Thyroid gland (tissue), 4 donors: Measurements from ENCODE around the gene HRH1.

Experiments
- CTCF ChIP-seq, 6 experiments: fragments of 200-600 bp in 3 of 6; fragments of 450-650 bp in 3 of 6; sonication (generic) in 3 of 6; IDR thresholded peaks; one replicate each; pipeline ENCODE4 v1.5.1; 2016 to 2019; ENCODE audit warnings: antibody characterized with exemption in 6 of 6, mild to moderate bottlenecking in 2 of 6, inconsistent platforms in 1 of 6, moderate library complexity in 1 of 6
- POLR2A ChIP-seq, 2 donors: fragments of 450-650 bp; IDR thresholded peaks; one replicate each; pipeline ENCODE4 v1.6.1; 2017; ENCODE audit warnings: antibody characterized with exemption in 2 of 2, mild to moderate bottlenecking in 2 of 2, moderate library complexity in 1 of 2

- TF ChIP-seq CTCF (IDR thresholded peaks at IDR 0.05), result no peak
- TF ChIP-seq POLR2A (IDR thresholded peaks at IDR 0.05), result no peak
Measured at GRCh38 chr3:11136830-11137626, 17.3 kb upstream of the HRH1 start.
